GM19452 (cell line): ENCODE results near the gene TUBB8B.
"Not testable (repeated sequence)": the region's sequence is repeated elsewhere in the genome, so short reads cannot be mapped to it uniquely, and the experiment has no call there.

Experiments
- ATAC-seq: cut with Tn5 transposase; IDR thresholded peaks from one replicate; pipeline ENCODE4 v1.9.1; 2021; ENCODE audit not compliant: unreplicated experiment

TUBB8B gene

DNA sequence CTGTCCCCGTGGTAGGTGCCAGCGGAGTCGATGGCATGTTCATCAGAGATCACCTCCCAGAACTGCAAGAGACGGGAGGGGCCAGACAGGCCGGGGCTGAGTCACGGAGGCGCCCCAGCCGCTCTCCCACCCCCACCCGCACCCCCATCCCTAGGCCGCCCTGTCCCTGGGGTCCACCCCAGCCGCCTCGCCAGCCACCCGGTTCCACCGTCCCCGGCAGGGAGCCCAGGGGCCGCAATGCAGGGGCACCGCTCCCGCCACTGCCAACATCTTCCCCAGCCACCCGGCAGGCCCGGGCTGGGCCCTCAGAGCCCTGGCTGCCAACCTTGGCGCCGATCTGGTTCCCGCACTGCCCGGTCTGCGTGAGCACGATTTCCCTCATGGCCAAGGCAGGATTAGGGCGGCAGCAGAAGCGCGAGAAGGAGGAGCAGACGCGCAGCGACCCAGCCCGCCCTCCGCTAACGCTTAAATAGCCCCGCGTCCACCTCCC, at the start of gene TUBB8B:
TUBB8B (minus strand) TSS at position 440 of the 490 bp plus-strand sequence; CDS start at position 382, 58 bp downstream.
- ATAC-seq, result not testable (repeated sequence)

DNA sequence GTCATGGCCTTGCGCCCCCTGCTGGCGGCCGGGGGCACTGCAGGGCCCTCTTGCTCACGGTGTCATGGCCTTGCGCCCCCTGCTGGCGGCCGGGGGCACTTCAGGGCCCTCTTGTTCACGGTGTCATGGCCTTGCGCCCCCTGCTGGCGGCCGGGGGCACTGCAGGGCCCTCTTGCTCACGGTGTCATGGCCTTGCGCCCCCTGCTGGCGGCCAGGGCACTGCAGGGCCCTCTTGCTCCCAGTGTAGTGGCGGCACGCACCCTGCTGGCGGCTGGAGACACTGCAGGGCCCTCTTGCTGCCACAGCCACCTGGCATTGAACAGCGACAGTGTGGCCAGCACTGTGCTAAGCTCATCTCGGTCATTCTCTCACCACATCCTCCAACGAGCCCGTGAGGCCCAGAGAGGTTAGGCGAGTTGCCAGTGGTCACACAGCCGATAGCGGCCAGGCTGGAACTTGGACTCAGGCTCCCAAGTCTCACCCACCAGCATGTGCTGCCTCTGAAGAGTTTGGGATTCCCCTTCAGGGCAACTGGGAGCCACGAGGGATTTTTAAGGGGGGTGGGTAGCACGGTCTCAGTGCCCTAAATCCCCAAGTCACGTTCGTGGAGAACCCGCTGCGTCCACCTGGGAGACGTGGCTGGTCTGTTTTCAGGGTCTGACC, 48.0 kb upstream of the TUBB8B start:
- not testable (repeated sequence) for ATAC-seq

DNA sequence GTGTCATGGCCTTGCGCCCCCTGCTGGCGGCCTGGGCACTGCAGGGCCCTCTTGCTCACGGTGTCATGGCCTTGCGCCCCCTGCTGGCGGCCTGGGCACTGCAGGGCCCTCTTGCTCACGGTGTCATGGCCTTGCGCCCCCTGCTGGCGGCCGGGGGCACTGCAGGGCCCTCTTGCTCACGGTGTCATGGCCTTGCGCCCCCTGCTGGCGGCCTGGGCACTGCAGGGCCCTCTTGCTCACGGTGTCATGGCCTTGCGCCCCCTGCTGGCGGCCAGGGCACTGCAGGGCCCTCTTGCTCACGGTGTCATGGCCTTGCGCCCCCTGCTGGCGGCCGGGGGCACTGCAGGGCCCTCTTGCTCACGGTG, 47.3 kb upstream of the TUBB8B start:
- ATAC-seq, result not testable (repeated sequence)

DNA sequence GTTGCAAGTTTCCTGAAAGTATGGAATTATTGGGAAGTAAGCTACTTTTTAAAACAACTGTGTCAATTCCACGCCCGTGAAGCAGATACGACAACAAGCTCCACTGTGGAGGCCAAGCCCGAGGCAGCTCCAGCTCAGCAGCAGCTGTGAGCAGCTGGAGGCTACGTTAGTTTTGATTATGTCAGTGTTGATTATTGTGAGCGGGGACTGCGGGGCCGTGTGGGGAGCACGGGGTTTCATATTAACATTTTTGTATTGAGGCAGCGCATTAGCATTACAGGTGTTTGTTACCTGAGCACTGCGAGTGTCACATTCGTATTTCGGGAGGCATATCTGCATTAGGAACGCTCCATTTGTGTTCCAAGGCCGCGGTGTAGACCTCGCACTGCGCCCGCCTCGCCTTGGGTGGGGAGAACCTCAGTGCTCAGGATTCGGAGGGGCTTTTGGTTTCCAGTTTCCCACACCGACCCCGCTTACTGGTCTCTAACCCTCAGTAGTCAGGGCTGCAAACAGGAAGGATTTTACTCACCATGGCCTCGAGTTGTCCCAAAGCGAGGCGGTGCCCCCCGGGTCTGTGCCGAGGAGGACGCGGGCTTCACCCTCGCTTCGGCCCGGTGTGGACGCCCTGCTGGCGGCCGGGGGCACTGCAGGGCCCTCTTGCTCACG, 46.8 kb upstream of the TUBB8B start:
- not testable (repeated sequence) for ATAC-seq

DNA sequence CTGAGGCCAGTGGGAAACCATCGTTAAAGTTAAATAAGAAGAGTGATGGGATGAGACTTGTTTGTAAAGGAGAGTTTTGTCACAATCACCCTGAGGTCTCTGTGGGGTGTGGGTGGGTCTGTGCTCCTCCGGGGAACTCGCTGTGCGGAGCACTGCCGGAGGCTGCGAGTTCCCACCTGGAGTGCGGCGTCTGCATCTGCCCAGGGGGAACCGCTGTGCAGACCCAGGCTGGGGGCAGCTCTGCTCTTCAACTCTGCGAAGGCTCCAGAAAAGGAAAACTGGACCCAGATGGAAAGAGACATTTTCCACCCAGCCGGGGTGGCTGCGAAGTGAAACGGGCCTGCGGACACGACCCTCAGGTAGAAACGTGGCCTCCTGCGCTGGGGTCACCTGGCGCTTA, 46.2 kb upstream of the TUBB8B start:
- not testable (repeated sequence) for ATAC-seq

DNA sequence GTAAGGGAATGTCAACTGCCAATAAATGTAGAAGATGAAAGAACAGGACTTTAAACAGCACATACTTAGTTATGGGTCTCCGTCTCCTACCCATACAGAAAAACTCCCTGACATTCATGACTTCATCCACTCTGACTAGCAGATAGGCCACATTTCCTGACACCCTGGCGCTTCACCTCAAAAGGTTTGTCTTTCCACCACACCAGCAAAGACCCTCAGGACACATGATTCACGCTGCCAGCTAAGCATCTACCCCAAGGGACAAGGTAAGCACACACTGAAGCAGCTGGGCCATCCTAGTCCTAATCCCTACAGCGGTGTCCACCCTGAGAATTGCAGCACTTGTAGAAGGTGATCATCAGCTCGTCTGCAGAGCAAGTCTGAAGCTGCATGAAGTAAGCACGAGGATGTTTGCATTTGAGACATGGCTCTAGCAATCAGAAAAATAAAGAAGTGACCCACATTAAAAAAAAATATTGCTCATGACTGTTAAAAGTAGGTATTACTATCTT, 44.5 kb upstream of the TUBB8B start:
- not testable (repeated sequence) for ATAC-seq

DNA sequence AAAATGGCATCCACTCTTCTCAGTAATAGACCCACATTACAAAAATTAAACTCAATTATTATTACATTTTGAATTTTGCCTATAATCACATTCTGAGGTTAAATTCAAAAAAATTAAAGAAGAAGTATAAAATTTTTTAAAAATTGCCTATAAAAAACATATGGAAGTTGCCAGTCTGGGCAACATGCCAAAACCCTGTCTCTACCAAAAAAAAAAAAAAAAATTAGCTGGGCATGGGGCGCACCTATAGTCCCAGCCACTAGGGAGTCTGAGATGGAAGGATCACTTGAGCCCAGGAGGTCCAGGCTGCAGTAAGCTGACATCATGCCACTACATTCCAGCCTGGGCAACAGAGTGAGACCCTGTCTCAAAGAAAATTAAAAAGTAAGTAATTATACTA, 42.1 kb upstream of the TUBB8B start:
- ATAC-seq, result not testable (repeated sequence)

DNA sequence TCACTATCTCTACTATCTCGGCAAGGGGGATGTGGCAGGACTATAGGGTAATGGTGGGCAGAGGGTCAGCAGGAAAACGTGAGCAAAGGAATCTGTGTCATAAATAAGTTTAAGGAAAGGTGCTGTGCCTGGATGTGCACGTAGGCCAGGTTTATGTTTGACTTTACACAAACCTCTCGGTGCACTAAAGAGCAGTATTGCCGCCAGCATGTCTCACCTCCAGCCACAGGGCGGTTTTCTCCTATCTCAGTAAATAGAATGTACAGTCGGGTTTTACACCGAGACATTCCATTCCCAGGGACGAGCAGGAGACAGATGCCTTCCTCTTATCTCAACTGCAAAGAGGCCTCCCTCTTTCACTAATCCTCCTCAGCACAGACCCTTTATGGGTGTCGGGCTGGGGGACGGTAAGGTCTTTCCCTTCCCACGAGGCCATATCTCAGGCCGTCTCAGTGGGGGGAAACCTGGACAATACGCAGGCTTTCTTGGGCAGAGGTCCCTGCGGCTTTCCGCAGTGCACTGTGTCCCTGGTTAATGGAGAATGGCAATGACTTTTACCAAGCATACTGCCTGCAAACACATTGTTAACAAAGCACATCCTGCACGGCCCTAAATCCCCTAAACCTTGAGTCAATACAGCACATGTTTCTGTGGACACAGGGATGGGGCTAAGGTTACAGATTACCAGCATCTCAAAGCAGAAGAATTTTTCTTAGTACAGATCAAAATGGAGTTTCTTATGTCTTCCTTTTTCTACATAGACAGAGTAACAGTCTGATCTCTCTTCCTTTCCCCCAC, 41.2 kb upstream of the TUBB8B start:
- ATAC-seq, result not testable (repeated sequence)

DNA sequence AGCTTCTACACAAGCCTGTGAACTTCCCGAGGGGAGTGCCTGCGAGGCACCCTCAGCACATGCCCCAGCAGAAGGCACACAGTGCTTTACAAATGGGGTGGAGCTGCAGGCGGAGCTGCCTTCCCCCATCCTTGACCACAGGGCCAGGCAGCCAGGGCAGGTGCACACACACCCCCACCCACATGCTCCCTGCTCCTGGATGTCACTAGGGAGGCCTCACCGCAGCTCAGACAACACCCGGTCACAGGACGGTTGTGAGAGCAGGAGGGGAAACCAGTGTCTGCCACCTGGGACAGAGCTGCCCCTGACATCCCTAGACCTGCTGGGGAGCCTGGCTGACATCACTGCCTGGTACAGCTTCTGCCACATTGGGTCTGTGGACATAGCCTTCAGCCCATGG, 39.7 kb upstream of the TUBB8B start:
- ATAC-seq, result not testable (repeated sequence)

DNA sequence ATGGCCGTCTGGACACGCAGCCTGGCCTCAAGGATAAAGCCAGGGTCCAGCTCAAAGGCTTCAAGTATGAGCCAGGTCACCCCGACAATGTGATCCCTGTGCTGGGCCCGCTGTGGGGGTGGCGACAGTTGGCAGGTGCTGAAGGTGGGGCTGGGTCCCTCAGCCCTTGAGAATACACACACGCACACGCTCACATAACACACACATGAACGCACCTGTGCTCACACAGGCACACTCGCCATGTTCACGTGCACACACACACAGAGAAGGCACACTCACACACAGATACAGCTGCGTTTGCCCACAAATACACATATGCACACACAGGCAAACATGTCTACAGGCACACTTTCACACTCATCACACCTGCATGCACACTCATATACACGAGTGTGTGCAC, 35.4 kb upstream of the TUBB8B start:
- not testable (repeated sequence) for ATAC-seq

DNA sequence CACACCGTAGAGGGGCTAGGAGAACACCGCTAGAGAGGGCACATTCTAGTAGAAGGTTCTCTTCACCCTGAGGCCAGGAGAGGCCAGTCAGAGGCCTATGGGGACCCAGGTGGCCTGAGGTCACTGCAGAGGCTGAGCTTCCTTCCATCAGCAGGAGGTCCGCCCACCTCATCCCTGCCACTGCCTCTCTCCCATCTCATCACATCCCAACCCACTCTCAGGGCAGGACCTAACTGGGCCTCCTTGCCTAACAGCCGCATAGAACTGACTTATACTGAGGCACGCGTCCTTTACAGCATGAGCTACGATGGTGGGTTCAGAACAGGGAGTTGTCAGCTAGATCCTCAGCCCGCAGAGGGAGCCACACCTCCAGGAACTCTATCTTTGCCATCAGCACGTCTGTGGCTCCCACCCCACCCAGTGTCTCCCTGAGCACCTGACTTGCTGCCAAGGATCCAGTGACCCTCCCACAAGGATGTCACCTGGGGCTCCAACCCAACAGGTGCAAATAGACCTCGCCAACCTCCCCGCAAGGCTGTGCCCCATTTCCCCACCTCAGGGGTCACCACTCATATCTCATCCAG, 33.3 kb upstream of the TUBB8B start:
- ATAC-seq, result not testable (repeated sequence)

DNA sequence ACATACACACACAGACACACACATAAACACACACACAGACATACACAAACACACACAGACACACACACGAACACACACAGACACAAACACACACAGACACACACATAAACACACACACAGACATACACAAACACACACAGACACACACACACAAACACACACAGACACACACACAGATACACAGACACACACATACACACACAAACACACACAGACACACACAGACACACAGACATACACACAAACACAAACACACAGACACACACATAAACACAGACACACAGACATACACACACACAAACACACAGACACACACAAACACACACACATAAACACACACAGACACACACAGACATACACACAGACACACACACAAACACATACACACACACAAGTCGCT, 31.5 kb upstream of the TUBB8B start:
- not testable (repeated sequence) for ATAC-seq

DNA sequence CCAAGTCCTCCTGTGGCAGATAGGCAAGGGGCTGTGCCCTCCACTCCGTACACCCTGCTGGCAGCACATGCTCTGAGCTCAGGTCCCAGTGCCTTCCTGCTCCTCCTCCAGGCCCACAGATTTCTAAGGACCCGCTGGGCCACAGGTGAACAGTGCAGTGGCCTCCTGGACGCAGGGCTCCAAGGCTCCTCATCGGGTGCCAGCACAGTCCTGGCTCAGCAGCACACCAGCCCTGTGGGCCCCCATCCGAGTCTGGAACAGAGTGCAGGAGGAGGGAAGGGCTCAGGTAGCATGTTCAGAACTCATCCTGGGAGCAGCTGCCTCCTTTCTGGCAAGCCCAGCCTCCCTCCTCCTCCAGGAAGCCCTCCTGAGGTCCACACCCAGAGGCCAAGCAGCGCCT, 30.8 kb upstream of the TUBB8B start:
- ATAC-seq, result not testable (repeated sequence)

DNA sequence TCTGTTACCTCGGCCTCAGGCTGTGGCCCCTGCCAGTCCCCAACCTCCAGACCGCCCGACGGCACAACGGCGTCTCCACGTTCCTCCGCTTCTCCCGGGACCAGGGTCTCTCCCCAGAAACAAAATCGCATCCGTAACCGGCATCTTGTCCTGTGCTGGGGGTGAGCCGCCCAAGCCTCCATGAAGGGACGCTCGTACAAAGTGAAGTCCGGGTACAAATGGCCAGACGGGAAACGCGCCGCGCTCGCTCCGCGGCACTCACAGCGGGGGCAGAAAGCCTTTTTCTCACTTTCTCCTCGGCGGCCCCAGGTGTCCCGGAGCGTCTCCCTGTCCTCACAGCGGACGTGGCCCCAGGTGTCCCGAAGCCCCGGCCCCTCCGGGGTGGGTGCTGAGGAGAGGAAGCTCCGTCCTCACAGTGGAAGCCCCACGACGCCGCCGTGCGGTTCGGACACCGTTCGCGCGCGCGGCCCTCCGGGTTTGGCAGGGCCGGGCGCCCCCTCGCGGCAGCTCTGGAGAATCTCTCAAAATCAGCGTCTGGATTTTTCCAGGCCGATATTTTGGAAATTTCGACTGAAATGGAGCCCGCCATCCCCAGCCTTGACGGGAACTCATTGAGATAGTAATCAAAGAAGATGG, 26.2 kb upstream of the TUBB8B start:
- ATAC-seq, result not testable (repeated sequence)

DNA sequence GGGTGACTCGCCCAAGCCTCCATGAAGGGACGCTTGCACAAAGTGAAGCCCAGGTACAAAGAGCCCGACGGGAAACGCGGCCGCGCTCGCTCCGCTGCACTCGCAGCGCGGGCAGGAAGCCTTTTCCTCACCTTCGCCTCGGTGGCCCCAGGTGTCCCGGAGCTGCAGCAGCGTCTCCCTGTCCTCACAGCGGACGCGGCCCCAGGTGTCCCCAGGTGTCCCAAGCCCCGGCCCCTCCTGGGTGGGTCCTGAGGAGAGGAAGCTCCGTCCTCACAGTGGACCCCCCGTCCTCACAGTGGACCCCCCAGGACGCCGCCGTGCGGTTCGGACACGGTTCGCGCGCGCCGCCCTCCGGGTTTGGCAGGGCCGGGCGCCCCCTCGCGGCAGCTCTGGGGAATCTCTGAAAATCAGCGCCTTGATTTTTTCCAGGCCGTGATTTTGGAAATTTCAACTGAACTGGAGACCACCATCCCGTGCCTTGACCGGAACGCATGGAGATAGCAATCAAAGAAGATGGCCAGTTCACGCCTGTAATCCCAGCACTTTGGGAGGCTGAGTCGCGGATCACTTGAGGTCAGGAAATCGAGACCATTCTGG, 23.9 kb upstream of the TUBB8B start:
- not testable (repeated sequence) for ATAC-seq

DNA sequence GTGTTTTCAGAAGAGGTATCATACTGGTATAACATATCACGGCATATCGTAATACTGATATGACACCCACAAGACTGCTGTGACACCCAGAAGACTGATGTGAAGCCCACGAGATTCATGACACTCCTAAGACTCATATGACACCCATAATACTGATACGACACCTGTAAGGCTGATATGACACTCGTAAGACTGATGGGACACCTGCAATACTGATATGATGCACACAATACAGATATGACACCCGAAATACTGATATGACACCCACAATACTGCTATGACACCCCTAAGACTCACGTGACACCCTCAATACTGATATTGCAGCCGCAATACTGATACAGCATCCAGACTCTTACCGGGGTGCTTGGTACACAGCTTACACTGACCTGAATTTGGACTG, 18.3 kb upstream of the TUBB8B start:
- not testable (repeated sequence) for ATAC-seq

DNA sequence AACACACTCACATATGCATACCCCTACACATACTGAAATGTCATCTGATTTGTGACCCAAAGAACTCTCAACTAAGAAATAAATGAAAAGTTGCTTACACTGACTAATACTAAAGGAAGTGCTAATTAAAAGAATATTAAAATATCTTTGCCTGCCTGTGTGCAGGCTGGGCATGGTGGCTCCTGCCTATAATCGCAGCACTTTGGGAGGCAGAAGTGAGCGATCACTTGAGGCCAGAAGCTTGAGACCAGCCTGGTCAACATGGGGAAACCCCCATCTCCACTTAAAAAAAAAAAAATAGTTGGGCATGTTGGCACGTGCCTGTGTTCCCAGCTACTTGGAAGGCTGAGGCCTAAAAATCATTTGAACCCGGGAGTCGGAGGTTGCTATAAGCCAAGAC, 14.9 kb upstream of the TUBB8B start:
- ATAC-seq, result not testable (repeated sequence)

DNA sequence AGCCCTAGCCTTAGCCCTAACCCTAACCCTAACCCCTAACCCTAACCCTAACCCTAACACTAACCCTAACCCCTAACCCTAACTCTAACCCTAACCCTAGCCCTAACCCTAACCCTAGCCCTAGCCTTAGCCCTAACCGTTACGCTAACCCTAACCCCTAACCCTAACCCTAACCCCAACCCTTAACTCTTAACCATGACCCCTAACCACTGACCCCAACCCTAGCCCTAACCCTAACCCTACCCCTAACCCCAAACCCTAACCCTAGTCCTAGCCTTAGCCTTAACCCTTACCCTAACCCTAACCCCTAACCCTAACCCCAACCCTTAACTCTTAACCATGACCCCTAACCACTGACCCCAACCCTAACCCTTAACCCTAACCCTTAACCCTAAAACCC, 14.2 kb upstream of the TUBB8B start:
- ATAC-seq, result not testable (repeated sequence)

DNA sequence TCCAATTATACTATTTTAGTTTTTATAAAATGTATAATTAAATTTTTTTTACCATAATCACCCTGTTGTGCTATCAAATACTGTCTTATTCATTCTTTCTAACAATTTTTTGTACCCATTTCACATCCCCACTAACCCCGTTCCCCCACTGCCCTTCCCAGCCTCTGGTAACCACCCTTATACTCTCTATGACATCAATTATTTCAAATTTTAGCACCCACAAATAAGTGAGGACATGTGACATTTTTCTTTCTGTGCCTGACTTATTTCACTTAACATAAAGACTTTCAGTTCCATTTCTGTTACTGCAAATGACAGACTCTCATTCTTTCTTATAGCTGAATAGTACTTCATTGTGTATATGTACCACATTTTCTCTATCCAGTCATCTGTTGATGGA, 5.0 kb upstream of the TUBB8B start:
- ATAC-seq, result not testable (repeated sequence)

DNA sequence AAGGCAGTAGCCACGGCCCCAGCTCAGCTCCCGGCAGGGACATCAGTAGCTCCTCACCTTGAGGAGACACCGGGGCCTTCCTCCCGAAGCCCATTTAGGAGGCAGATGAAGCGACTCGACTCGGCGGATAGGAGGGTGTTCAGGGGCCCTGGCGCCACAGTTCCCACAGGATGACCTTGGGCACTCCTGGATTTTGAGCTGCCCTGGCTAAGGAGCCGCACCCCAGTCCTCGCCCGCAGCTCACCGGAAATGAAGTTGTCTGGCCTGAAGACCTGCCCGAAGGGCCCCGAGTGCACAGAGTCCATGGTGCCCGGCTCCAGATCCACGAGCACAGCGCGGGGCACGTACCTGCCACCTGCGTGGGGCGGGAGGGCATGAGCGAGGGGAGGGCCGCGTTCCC, 719 bp downstream of the TUBB8B start:
- ATAC-seq, result not testable (repeated sequence)
